GM19463 (cell line): ENCODE data around the gene GALNT18.

ENCODE experiments used
- ATAC-seq: cut with Tn5 transposase; IDR thresholded peaks from one replicate; pipeline ENCODE4 v1.9.1; 2021; ENCODE audit warnings: mild to moderate bottlenecking, moderate library complexity; ENCODE audit not compliant: unreplicated experiment

The GALNT18 gene

GRCh38 chr11:11621573-11622339 is at the start of gene GALNT18:
Gene GALNT18, minus strand, starts transcription at chr11:11622005.
- peak; percentile 98 for ATAC-seq

- no peak for ATAC-seq
Measured at GRCh38 chr11:11670574-11670973, 48.8 kb upstream of the GALNT18 start.

- no peak for ATAC-seq
Measured at GRCh38 chr11:11669233-11669846, 47.5 kb upstream of the GALNT18 start.

DNA sequence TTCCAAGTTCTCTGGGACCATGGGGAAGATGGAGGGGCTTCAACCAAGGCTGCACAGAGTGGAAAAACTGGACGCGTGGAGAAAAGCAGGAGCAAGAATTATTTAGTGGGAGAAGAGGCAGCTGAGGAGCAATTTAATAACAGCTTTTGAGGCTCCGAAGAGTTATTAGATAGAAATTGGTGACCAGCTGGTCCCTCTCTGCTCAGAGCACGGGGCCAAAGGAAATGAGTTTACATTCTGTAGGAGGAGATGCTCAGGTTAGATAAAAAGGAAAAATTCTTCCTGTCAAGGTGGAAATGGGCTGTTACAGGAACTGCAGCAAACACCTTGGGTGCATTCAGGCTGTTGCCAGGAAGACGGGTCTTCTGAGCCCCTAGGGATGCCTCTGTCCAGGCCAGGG is 47.0 kb upstream of the GALNT18 start:
- no peak for ATAC-seq

GRCh38 chr11:11668274-11668673 is 46.5 kb upstream of the GALNT18 start:
- ATAC-seq = no peak

- ATAC-seq = no peak
Measured at GRCh38 chr11:11667056-11667455, 45.3 kb upstream of the GALNT18 start.

- no peak for ATAC-seq
Measured at GRCh38 chr11:11665407-11665806, 43.6 kb upstream of the GALNT18 start.

GRCh38 chr11:11663907-11664306 is 42.1 kb upstream of the GALNT18 start:
- no peak for ATAC-seq

DNA sequence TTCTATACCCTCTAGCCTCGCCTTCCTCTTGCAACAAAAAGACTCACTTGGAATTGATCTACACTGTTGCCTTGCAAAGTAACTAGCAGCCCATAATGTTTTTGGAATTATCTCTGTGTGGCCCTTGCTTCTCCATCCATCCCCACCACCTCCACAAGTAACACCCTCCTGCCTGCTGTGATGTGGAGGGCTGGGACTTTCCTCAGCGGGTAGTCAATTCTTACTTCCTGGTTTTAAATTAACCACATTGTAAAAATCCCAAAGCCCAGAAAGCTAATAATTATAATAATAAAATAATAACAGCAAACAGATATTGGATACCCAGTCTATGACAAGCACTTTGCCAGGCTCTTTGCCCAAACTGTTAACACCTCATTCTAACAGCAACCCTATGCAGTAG is 40.8 kb upstream of the GALNT18 start:
- ATAC-seq = peak; percentile 66

DNA sequence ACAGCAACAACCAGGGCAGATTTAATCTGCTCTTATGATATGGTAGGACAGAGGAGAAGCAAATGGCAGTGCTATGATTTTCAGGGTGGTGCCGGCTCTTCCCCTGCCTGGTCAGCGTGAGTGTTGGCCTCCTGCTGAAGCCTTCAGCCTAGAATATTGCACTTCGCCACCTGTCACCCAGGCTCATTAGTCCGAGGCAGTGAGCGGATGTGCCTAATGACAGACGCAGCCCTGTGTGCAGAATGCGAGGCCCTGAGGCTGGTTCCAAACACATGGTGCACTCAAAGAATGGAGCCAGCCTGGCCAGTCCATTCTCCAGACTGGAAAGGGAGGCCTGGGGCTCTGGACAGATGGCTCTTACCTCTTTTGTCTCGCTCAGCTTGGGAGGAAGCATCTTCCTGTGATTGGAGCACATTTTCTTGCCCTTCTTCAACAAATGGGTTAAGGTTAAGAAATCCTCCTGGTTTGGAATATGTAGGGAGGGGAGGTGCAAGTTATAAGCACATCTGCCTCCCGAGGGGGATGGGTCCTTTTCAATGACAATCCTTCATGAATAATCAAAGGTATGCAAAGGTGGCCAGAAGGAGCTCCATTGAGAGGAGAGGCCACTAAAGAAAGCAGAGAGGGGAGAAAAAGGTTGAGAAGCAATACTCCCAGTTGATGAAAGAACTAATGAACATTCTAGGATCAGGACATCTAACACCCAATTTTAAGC is 39.7 kb upstream of the GALNT18 start:
- no peak for ATAC-seq

GRCh38 chr11:11660363-11660740 is 38.5 kb upstream of the GALNT18 start:
- no peak for ATAC-seq

DNA sequence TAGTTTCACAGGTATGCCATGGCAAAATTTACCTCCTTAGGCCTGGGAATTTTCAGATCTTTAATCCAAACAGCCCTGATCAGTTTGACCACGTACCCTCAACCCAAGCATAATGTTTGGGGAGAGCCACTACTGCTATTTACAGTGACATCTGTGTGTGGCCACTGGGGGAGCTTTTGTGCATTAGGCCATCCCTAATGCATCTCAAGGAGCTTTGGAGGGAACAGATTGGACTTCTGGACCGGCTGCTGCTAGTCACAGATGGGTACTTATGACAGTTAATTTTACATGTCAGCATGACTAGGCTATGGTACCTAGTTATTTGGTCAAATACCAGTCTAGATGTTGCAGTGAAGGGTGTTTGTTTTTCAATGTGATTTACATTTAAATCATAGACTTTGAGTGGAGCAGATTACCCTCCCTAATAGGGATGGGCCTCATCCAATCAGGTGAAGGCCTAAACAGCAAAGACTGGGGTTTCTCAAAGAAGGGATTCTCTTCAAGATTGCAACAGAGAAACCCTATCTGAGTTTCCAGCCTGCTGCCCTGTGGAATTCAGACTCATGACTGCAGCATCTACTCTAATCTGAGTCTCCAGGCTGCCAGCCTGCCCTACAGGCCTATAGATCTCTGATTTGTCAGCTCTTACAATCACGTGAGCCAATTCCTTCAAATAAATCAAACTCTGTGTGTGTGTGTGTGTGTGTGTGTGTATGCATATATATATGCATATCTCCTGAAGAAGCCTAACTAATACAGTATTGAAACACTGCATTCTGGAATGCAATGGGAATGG is 38.0 kb upstream of the GALNT18 start:
- no peak for ATAC-seq

GRCh38 chr11:11657218-11657955 is 35.6 kb upstream of the GALNT18 start:
- ATAC-seq = no peak

DNA sequence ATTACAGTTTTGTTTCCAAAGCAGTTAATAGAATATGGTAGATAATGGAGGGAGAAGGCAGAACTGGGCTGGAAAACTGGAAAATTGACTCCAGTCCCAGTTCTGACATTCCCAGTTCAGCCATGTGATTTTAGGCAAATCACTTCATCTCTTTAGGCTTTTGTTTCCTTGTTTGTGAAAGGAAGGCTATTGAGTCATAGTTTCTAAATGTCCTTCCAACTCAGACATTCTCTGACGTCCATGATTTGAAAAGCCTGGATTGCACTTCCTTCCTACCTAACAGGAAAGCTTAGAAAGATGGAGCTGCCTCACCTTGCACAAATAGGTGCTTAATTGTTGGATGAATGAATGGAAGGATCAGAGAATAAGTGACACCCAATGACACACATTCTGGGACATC is 19.8 kb upstream of the GALNT18 start:
- ATAC-seq = no peak

GRCh38 chr11:11640996-11641395 is 19.2 kb upstream of the GALNT18 start:
- no peak for ATAC-seq

GRCh38 chr11:11640152-11640551 is 18.3 kb upstream of the GALNT18 start:
- no peak for ATAC-seq

- no peak for ATAC-seq
Measured at GRCh38 chr11:11636671-11637070, 14.9 kb upstream of the GALNT18 start.

- no peak for ATAC-seq
Measured at GRCh38 chr11:11635443-11635842, 13.6 kb upstream of the GALNT18 start.

DNA sequence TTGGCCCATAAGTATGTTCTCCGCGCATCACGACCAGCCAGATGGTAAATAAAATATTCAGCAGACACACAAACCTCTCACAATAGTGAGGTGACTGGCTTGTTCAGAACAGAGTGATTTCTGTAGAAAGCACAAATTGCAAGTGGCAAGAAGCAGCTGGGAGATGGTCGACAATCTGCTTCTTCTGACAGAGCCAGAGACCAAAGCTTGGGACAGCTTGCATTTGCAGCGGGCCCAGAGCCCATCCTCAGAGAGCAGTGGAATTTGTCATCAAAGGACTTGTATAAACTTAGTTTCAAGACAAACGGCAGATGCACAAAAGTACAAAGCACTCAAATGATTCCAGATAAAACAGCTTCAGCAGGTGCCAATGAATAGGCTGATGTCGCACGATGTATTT is 7.6 kb upstream of the GALNT18 start:
- ATAC-seq = no peak

DNA sequence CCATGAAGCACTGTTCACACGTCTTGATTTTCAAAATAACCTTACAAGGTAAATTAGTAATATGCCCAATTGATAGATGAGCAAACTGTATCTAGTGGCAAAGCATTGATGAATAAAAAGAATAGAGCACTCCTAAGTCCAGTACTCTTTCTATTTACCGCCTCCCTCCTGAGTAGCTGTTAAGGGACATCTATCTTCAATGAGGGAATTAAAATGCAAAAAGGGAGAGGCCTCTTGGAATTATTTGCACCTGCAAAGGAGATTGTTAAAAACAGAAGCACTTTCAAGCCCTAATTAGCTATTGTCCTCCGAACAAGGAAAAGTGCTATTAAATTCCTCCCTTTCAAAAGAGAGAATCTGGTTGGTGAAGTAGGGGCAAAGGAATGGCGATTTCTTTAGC is 6.8 kb upstream of the GALNT18 start:
- no peak for ATAC-seq

GRCh38 chr11:11626128-11626527 is 4.3 kb upstream of the GALNT18 start:
- ATAC-seq = no peak
